ENCODE data around the gene LMNB1. TPM values are rescaled to one million over a fixed set of nuclear protein-coding genes. Genes with fewer than 3 reads are reported as not detected.
A peak's percentile ranks its signal among the peaks of the same experiment; 100 is the strongest.
"Not testable (repeated sequence)": the region's sequence is repeated elsewhere in the genome, so short reads cannot be mapped to it uniquely, and the experiment has no call there.

LMNB1 gene
- polyA plus RNA-seq, 6 donors from 2014 or later = 1.3 to 9.2 (median 6.8) TPM

DNA sequence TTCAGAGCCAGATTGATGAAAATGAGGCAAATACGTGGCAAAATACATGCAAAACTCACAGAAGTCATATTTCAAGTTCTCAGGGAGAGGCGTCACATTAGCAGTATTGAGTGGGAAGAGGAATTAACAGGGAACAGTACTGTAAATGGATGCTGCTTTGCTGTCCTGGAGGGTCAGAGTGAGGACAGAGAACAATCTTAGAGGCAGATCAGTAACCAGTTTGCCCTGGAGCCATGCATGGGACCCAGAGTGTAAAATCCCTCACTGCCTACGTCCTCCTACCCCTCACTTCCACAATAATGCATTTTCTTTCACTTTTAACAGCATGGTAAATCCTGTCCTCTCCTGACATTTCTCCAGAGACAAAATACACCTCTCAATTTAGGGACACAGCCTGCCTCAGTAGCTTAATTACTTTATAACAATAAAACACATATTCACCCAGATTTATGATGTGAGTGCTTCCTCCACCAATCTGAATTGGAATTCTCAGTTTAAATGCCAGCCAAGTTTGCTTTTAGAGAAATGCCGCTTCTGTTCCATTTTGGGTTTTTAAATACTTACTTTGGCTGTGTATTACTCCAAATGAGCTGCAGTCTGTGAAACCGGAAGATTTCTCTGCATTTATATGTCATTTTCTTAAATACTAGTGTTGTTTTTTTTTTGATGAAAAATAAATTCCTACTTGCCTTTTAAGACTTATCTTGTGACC is 70.0 kb downstream of the LMNB1 start:
- H3K4me1 Mint-ChIP-seq = peaks cover 44 to 57% (median 45%) of the 10 kb centered on the region in 3 donors
- H3K4me3 Mint-ChIP-seq = peak overlapping the region in 3 of 8 donors; percentile 16 to 63 (median 53)
- no peaks in the 10 kb centered on the region for H3K36me3 Mint-ChIP-seq
- H3K9me3 Mint-ChIP-seq = no peaks in the 10 kb centered on the region
- DNase-seq (no peak), ATAC-seq (ENCODE audit: low read depth in 2 of 2) (no peak)
- H3K27ac Mint-ChIP-seq = peak overlapping the region; percentile 4 to 97 (median 83)
- H3K27me3 Mint-ChIP-seq = no peaks in the 10 kb centered on the region

DNA sequence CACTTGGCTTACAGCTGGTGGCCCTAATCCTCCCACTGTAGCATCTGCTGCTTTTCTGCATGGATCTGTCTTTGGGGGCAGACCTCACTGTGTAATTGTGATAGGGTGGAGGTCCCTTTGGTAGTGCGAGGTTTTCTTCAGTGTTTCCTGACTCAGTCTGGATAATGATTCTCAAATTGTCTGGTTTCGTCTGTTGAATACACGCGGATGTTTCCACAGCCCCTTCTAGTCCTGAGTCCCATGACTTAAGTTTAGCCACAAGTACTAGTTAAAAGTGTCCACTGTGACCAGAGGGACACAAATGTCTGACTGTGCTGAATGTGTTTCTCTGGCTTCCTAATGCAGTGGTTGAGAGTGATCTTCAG is 70.5 kb downstream of the LMNB1 start:
- no peak overlapping the region for H3K4me3 Mint-ChIP-seq
- ATAC-seq (ENCODE audit: low read depth in 2 of 2) = no peak

DNA sequence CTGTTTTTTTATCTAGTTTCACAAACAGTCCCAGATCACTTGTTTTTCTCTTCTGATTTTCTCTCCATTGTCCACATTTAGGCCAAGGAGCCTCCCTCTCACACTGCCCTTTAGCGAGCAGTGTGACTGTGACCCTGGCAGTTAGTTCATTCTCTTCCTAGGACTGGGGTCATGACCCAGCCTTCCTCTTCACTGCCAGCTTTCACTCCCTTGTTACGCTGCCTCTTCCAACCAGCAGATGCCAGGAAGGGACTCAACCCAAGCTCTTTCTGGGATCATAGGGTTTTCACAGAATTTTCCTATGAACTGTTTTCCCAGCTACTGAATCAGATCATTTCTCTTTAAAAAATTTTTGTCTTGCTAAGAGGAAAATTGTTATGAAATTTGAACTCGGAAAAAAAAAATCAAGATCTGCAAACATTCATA is 70.9 kb downstream of the LMNB1 start:
- Mint-ChIP-seq H3K4me3 (no peak overlapping the region), H3K27me3 (no peaks in the 10 kb centered on the region), H3K27ac (peak overlapping the region in 2 of 6 donors; percentile 69 to 94), H3K36me3 (no peaks in the 10 kb centered on the region), H3K4me1 (peaks cover 52 to 66% (median 53%) of the 10 kb centered on the region in 3 donors), H3K9me3 (peaks cover 0 to 2% (median 0%) of the 10 kb centered on the region in 7 donors)
- ATAC-seq (ENCODE audit: low read depth in 2 of 2) (no peak), DNase-seq (no peak)

More for the DNA sequence above, 70.5 kb downstream of the LMNB1 start:
- Mint-ChIP-seq H3K27ac (peak overlapping the region in 3 of 6 donors; percentile 4 to 94 (median 72)), H3K9me3 (peaks cover 0 to 2% (median 0%) of the 10 kb centered on the region in 7 donors), H3K4me1 (peaks cover 49 to 62% (median 50%) of the 10 kb centered on the region in 3 donors), H3K36me3 (no peaks in the 10 kb centered on the region), H3K27me3 (no peaks in the 10 kb centered on the region)
- no peak for DNase-seq

DNA sequence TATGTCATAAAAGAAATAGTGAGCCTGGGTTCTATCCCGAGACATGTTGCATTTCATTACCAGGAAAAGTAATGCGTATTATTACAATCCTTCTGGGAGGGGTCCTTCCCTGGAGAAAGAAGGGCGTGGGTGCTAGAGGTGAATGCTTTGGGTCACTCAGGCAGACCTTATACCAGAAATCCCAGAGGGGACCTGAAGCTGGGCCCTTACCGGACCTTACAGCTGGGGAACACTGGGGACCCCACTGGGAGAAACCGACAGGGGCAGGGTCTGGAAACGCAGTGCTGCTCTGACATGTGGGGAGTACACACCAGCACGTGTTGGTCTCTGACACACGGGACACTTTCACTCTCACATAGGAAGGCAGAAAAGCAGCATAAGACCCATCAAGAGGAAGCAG is 71.3 kb downstream of the LMNB1 start:
- no peak for DNase-seq
- Mint-ChIP-seq H3K27me3 (no peaks in the 10 kb centered on the region), H3K36me3 (no peaks in the 10 kb centered on the region), H3K4me3 (peak overlapping the region in 2 of 8 donors; percentile 21 to 60), H3K27ac (peak overlapping the region in 3 of 6 donors; percentile 73 to 94 (median 89)), H3K9me3 (peaks cover 0 to 2% (median 0%) of the 10 kb centered on the region in 7 donors), H3K4me1 (peaks cover 55 to 70% (median 56%) of the 10 kb centered on the region in 3 donors)
- no peak for ATAC-seq (ENCODE audit: low read depth in 2 of 2)

DNA sequence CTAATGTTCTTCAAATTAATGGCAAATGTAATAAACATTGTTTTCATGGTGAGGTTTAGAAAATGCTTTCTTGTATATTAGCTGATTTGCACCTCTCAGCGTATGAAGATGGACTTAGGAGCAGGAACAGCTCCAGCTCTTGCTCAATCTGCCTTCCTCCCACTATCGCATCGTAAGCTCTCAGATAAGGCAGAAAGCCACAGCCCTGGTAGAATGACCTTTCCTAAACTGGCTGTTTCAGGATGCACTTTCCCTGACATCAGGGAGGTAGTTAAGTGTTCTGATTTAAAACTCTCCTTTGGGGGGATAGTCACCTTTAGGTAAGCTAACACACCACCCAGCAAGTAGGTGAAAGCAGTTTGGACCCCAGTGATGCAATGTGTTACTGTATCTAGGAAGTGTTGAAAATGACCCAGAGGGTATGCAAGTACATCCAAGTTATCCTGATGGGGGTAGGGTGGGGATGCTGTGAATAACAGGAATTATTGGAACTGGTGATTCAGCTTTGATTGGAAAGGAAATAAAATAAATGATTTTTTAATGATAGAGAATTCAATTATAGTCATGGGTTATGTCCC is 72.3 kb downstream of the LMNB1 start:
- ATAC-seq (ENCODE audit: low read depth in 2 of 2) = no peak
- Mint-ChIP-seq H3K27ac (peak overlapping the region in 2 of 6 donors; percentile 84 to 94), H3K4me3 (no peak overlapping the region), H3K4me1 (peaks cover 49 to 74% (median 51%) of the 10 kb centered on the region in 3 donors), H3K27me3 (no peaks in the 10 kb centered on the region), H3K36me3 (no peaks in the 10 kb centered on the region), H3K9me3 (peaks cover 0 to 6% (median 0%) of the 10 kb centered on the region in 7 donors)
- DNase-seq = no peak

DNA sequence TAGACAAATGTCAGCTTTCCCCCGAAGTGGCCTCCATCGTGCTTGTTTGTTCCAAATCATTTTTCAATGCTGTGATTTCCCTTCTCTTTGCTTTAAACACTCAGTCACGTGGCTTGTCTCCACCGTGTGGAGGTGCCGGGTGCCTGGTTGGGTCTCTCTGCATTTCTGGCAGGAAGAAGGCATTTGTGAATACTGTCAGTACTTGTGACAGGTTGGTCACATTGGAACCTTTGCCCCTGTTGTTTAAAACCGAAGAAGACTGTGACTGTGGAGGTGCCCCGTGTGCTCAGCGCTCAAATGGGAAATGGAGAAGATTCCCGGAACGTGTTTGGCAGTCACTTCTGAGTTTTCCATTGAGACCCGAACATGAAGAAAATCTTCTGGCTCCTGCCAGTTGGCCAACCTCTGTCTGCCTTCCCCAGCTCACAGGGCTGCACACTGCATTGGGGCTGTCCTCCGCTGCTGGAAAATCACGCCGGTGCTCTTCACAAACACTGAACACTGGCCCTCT is 74.6 kb downstream of the LMNB1 start:
- no peak for DNase-seq
- peaks cover 0 to 6% (median 0%) of the 10 kb centered on the region in 7 donors for H3K9me3 Mint-ChIP-seq
- peaks cover 0 to 6% of the 10 kb centered on the region in 2 donors for H3K36me3 Mint-ChIP-seq
- H3K27ac Mint-ChIP-seq = peak overlapping the region in 2 of 6 donors; percentile 93 to 94
- H3K27me3 Mint-ChIP-seq = no peaks in the 10 kb centered on the region
- ATAC-seq (ENCODE audit: low read depth in 2 of 2) = no peak
- H3K4me1 Mint-ChIP-seq = peaks cover 28 to 53% (median 41%) of the 10 kb centered on the region in 3 donors
- H3K4me3 Mint-ChIP-seq = peak overlapping the region in 4 of 8 donors; percentile 35 to 84 (median 78)

DNA sequence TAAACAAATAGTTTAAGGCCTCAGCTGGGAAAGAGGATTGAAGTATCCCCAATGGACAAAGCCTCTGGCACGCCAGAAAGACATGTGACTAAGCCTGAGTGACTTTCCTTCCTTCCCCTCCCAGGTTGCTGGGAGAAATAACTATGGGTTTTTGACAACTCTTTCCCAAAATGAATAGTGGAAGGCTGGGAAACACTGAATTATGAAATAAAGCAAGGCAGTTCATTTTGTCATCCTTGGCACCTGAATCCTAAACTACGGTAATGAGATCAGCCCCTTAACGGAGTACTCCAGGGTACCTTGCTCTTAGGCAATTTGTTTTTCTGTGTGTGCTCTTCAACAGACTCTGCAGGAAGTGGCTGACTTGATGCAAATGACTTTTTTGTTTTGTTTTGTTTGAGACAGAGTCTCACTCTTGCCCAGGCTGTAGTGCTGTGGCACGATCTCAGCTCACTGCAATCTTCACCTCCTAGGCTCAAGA is 75.2 kb downstream of the LMNB1 start:
- Mint-ChIP-seq H3K4me3 (peak overlapping the region; percentile 26 to 89 (median 78)), H3K27ac (peak overlapping the region; percentile 89 to 96 (median 94)), H3K36me3 (peaks cover 0 to 6% of the 10 kb centered on the region in 2 donors), H3K4me1 (peaks cover 22 to 48% (median 35%) of the 10 kb centered on the region in 3 donors), H3K9me3 (peaks cover 0 to 6% (median 0%) of the 10 kb centered on the region in 7 donors), H3K27me3 (no peaks in the 10 kb centered on the region)
- no peak for DNase-seq
- peak; percentile 81 to 96 for ATAC-seq (ENCODE audit: low read depth in 2 of 2)

DNA sequence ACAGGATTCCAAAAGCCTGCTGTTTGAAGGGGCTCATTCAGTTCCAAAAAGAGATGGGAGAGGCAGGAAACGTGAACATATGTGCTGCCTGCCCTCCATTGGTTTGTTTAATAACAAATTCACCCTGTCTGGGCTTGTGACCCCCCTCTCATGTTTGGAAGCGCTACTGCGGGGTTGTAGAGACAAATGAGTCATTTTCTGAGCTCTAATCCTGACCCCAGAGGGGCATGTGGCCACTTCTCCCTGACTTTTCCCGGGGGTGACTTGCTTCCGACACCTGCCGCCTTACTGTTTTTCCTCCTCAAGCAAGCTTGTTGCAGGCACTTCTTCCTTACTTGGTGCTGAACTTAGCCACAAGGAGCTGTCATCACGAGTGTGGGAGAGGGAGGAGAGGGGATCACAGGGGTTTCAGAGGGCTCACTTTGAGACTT is 75.9 kb downstream of the LMNB1 start:
- Mint-ChIP-seq H3K27ac (peak overlapping the region; percentile 18 to 96 (median 94)), H3K9me3 (peaks cover 0 to 6% (median 0%) of the 10 kb centered on the region in 7 donors), H3K4me1 (peaks cover 21 to 41% (median 35%) of the 10 kb centered on the region in 3 donors), H3K27me3 (no peaks in the 10 kb centered on the region), H3K4me3 (peak overlapping the region in 6 of 8 donors; percentile 43 to 87 (median 78)), H3K36me3 (peaks cover 0 to 6% of the 10 kb centered on the region in 2 donors)
- DNase-seq (no peak), ATAC-seq (ENCODE audit: low read depth in 2 of 2) (no peak)

DNA sequence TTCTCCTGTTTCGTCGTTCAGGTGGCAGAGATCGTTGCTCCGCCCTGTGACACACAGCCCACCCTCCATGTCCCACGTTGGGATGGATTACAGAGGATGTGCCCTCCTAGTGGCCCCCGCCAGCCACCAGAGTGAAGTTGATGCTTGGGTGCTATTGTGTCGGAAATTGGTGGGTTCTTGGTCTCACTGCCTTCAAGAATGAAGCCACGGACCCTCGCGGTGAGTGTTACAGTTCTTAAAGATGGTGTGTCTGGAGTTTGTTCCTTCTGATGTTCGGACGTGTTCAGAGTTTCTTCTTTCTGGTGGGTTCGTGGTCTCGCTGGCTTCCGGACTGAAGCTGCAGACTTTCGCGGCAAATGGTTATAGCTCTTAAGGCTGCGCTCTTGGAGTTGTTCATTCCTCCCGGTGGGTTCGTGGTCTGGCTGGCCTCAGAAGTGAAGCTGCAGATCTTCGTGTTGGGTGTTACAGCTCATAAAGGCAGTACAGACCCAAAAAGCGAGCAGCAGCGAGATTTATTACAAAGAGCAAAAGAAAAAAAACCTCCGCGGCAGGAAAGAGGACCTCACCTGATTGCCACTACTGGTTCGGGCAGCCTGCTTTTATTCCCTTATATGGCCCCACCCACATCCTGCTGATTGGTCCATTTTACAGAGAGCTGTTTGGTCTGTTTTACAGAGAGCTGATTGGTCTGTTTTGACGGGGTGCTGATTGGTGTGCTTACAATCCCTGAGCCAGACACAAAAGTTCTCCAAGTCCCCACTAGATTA is 76.8 kb downstream of the LMNB1 start:
- not testable (repeated sequence) for H3K36me3 Mint-ChIP-seq; ATAC-seq (ENCODE audit: low read depth in 2 of 2); H3K27me3 Mint-ChIP-seq; H3K9me3 Mint-ChIP-seq; DNase-seq
- Mint-ChIP-seq H3K4me3 (peak overlapping the region in 6 of 8 donors; percentile 61 to 86 (median 76)), H3K4me1 (peaks cover 21 to 32% (median 30%) of the 10 kb centered on the region in 3 donors), H3K27ac (peak overlapping the region in 5 of 6 donors; percentile 38 to 96 (median 86))

DNA sequence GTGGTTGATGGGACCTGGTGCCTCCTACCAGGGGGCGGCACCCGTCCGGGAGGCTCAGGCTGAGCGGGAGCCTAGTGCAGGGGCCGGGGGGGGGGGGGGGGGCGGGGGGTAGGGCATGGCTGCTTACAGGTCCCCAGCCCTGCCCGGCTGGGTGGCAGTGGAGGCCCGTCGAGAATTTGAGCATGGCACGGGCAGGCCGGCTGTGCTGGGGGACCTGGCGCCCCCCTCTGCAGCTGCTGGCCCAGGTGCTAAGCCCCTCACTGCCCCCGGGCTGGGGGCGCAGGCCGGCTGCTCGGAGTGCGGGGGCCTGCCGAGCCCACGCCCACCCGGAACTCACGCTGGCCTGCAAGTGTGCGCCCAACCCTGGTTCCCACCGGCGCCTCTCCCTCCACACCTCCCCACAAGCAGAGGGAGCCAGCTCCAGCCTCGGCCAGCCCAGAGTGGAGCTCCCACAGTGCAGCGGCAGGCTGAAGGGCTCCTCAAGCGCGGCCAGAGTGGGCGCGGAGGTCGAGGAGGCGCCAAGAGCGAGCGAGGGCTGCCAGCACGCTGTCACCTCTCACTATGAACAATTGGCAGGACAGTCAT is 77.7 kb downstream of the LMNB1 start:
- ATAC-seq (ENCODE audit: low read depth in 2 of 2) = no peak
- Mint-ChIP-seq H3K36me3 (peaks cover 0 to 6% of the 10 kb centered on the region in 2 donors), H3K4me3 (peak overlapping the region in 3 of 8 donors; percentile 16 to 55 (median 30)), H3K27me3 (no peaks in the 10 kb centered on the region), H3K27ac (no peak overlapping the region), H3K4me1 (peaks cover 21 to 31% (median 28%) of the 10 kb centered on the region in 3 donors), H3K9me3 (peaks cover 0 to 6% (median 0%) of the 10 kb centered on the region in 7 donors)
- no peak for DNase-seq

DNA sequence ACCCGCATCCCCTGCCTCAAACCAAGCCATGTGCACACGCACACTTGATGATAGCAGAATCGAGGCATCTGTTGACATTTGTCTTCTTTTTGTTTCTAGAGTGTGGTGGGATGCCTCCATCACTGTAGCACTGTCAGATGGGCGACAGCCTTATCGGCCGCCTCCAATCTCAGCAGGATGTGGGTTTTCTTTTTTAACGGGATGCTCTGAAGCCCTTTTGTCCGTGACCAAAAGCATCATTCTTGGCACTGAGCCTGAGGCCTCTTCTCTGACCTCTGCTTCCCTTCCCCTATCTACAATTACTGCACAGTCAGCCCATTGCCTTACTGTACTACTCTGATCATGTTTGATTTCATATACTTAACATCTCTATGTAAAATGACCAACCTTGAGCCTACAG is 78.3 kb downstream of the LMNB1 start:
- Mint-ChIP-seq H3K27me3 (no peaks in the 10 kb centered on the region), H3K9me3 (peaks cover 0 to 6% (median 0%) of the 10 kb centered on the region in 7 donors), H3K36me3 (peaks cover 0 to 6% of the 10 kb centered on the region in 2 donors), H3K4me1 (peaks cover 21 to 34% (median 30%) of the 10 kb centered on the region in 3 donors), H3K27ac (peak overlapping the region in 1 of 6 donors; percentile 82), H3K4me3 (peak overlapping the region in 5 of 8 donors; percentile 6 to 55 (median 30))
- DNase-seq = no peak
- ATAC-seq (ENCODE audit: low read depth in 2 of 2) = no peak
